Ovary (tissue), 3 donors: Measurements from ENCODE around the gene OR2Z1.
"Not testable (repeated sequence)": the region's sequence is repeated elsewhere in the genome, so short reads cannot be mapped to it uniquely, and the experiment has no call there.

Source experiments
- CTCF ChIP-seq, 3 donors: fragments of 450-650 bp in 2 of 3; fragments of 200-600 bp in 1 of 3; IDR thresholded peaks; one replicate each; pipeline versions ENCODE4 v1.5.1 to v1.8.0; 2016 to 2022; ENCODE audit warnings: antibody characterized with exemption in 3 of 3, mild to moderate bottlenecking in 1 of 3
- EP300 ChIP-seq: sonication (generic); formaldehyde crosslinking; IDR thresholded peaks from one replicate; pipeline ENCODE4 v1.6.1; 2017; ENCODE audit warnings: antibody characterized with exemption
- donor health status: DM: no; HTN: no; CAD: no.

- not testable (repeated sequence) for TF ChIP-seq CTCF (IDR thresholded peaks at IDR 0.05); EP300
These were observed 16.1 kb upstream of the OR2Z1 start for GRCh38 chr19:8705304-8705703.
